Spleen (tissue), 11 donors: ENCODE results near the gene CD81. TPM values are rescaled to one million over a fixed set of nuclear protein-coding genes. Genes with fewer than 3 reads are reported as not detected.

ENCODE experiments used
- DNase-seq: peaks from one replicate; pipeline ENCODE4 v3.0.0-alpha.2; 2020
- H3K27ac ChIP-seq, 8 donors: fragments of 200-600 bp; sonication (generic) in 7 of 8; 1 replicate in 4 of 8; 2 replicates in 4 of 8; pipeline versions ENCODE4 v1.5.0 to v1.8.0; 2016 to 2021; ENCODE audit warnings: inconsistent platforms in 4 of 8, mild to moderate bottlenecking in 4 of 8, moderate library complexity in 1 of 8
- H3K27me3 ChIP-seq, 7 donors: fragments of 200-600 bp; sonication (generic) in 6 of 7; replicated peaks in 1 of 7; 1 replicate in 4 of 7; 2 replicates in 3 of 7; pipeline versions ENCODE4 v1.5.0 to v1.8.0; 2016 to 2021; ENCODE audit warnings: inconsistent platforms in 3 of 7, mild to moderate bottlenecking in 1 of 7
- H3K36me3 ChIP-seq, 6 donors: fragments of 200-600 bp; sonication (generic) in 5 of 6; 1 replicate in 4 of 6; 2 replicates in 2 of 6; pipeline versions ENCODE4 v1.5.0 to v1.8.0; 2016 to 2021; ENCODE audit warnings: inconsistent platforms in 2 of 6
- H3K4me1 ChIP-seq, 6 donors: fragments of 200-600 bp; sonication (generic) in 5 of 6; 1 replicate in 3 of 6; 2 replicates in 3 of 6; pipeline versions ENCODE4 v1.5.0 to v1.8.0; 2016 to 2021; ENCODE audit warnings: inconsistent platforms in 3 of 6
- H3K4me3 ChIP-seq, 8 donors: fragments of 200-600 bp; sonication (generic) in 7 of 8; 1 replicate in 4 of 8; 2 replicates in 4 of 8; pipeline versions ENCODE4 v1.5.0 to v1.8.0; 2016 to 2021; ENCODE audit warnings: inconsistent platforms in 4 of 8, mild to moderate bottlenecking in 4 of 8, moderate library complexity in 2 of 8
- H3K9me3 ChIP-seq, 8 donors: fragments of 200-600 bp; sonication (generic) in 7 of 8; 1 replicate in 4 of 8; 2 replicates in 4 of 8; pipeline versions ENCODE4 v1.5.0 to v1.8.0; 2016 to 2021; ENCODE audit warnings: inconsistent platforms in 4 of 8
- POLR2A ChIP-seq, 3 donors: fragments of 450-650 bp; IDR thresholded peaks; one replicate each; pipeline ENCODE4 v1.5.1; 2017; ENCODE audit warnings: antibody characterized with exemption in 3 of 3, mild to moderate bottlenecking in 1 of 3
- POLR2AphosphoS5 ChIP-seq, 3 donors: sonication (generic); formaldehyde crosslinking; IDR thresholded peaks; one replicate each; pipeline ENCODE4 v1.5.1; 2017; ENCODE audit warnings: antibody characterized with exemption in 3 of 3
- WGBS, 5 donors: extraction: QIAGEN DNeasy Blood & Tissue Kit in 3 of 5; methylation state at CpG; one replicate each; pipeline versions ENCODE4 v1.1.5 to v1.1.7; 2013 to 2018; 5-methylcytosine and 5-hydroxymethylcytosine counted together
- intact Hi-C: fragments of 100-400 bp; cut with DNase I; formaldehyde crosslinking; loops from one replicate; pipeline ENCODE4 v1.15.0; 2023; ENCODE audit warnings: low total_unique reads
- polyA plus RNA-seq, 3 donors: library from polyadenylated mRNA; stranded (reverse); fragments of 200-250 nt; gene quantifications; one replicate each; pipeline ENCODE4 v1.2.1, GENCODE V29; 2013
- total RNA-seq, 7 donors: library from RNA; depleted of rRNA in 3 of 7; stranded (reverse); fragments of >200 nt in 3 of 7; fragmentation: NEBNext Ultra II Directional in 4 of 7; extraction: Animal tissue kit (Norgen Biotek cat#: 25700) in 4 of 7; gene quantifications; one replicate each; pipeline versions ENCODE4 v1.1.0 to v1.2.1, GENCODE V29; 2016 to 2021
- TF ChIP-seq, protein P1 (sequence below), 11 experiments: fragments of 200-600 bp in 7 of 11; fragments of 450-650 bp in 4 of 11; sonication (generic) in 4 of 11; IDR thresholded peaks in 8 of 11; conservative IDR thresholded peaks in 3 of 11; 1 replicate in 7 of 11; 2 replicates in 4 of 11; pipeline versions ENCODE4 v1.4.0 to v1.8.0; 2016 to 2021; ENCODE audit warnings: antibody characterized with exemption in 11 of 11, inconsistent platforms in 4 of 11, mild to moderate bottlenecking in 1 of 11
- donor health status: healthy with polysubstance abuse.
- donor health status: DM: no; HTN: no; CAD: no; lungs with moderate emphysema.
- donor health status: DM: no; HTN: no; CAD: no.
- donor health status: Bipolar disorder and iron deficiency.
- donor health status: healthy.
- donor health status: DM: no; HTN: no; CAD: no.
- donor health status: DM: yes; HTN: yes; CAD: no.

Gene CD81
- total and polyA plus RNA-seq, 10 donors, result 191 to 594 (median 433) TPM

DNA sequence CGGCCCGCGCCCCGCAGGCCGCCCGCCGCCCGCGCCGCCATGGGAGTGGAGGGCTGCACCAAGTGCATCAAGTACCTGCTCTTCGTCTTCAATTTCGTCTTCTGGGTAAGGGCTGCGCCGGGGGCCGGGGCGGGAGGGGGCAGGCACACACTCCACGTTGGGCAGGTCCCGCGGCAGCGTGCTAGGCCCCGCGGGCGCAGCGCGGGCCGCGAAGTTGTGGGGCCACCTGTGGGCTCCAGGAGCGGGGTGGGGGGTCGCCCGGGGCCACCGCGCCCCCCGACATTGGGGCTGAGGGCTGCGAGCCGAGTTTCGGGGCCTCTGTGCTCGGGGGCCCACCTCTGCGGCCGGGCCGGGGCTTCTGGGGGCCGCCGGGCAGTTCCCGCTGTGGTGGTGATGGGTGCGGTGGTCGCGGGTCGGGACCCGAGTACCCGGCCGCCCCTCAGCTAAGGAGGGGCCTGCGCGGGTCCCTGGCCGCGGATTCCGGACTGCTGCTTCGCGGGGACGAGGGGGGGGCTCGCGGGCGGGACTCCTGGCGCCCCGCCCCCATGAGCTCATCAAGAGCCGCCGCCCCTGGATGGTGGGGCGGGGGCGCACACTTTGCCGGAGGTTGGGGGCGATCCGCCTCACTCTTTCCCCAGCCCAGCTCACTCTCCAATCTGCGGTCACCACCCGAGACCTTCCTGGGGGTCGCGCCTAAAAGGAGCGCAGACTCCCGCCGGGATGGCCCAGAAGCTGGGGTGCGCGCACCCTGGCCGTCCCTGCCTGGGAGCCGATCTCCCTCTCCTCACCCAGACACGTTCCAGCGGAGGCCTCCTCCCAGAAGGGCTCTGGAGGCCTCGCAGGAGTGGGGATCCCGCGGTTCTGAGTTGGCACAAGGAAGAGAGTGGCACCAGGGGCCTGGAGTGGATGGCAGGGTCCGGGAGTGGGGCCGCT is 667 bp downstream of the CD81 start:
- Histone ChIP-seq H3K27me3 (peaks cover 0 to 12% (median 0%) of the 10 kb centered on the region in 7 donors), H3K4me3 (peak overlapping the region; percentile 75 to 97 (median 86)), H3K27ac (peak overlapping the region; percentile 90 to 98 (median 96)), H3K9me3 (no peaks in the 10 kb centered on the region), H3K36me3 (peaks cover 0 to 7% (median 0%) of the 10 kb centered on the region in 6 donors), H3K4me1 (peaks cover 36 to 80% (median 59%) of the 10 kb centered on the region in 6 donors)
- intact Hi-C loops, result no loop called here
- TF ChIP-seq POLR2A (IDR thresholded peaks at IDR 0.05) (no peak), POLR2AphosphoS5 (IDR thresholded peaks at IDR 0.05) (peak; percentile 5 to 75 (median 43))
- TF ChIP-seq, protein P1, sequence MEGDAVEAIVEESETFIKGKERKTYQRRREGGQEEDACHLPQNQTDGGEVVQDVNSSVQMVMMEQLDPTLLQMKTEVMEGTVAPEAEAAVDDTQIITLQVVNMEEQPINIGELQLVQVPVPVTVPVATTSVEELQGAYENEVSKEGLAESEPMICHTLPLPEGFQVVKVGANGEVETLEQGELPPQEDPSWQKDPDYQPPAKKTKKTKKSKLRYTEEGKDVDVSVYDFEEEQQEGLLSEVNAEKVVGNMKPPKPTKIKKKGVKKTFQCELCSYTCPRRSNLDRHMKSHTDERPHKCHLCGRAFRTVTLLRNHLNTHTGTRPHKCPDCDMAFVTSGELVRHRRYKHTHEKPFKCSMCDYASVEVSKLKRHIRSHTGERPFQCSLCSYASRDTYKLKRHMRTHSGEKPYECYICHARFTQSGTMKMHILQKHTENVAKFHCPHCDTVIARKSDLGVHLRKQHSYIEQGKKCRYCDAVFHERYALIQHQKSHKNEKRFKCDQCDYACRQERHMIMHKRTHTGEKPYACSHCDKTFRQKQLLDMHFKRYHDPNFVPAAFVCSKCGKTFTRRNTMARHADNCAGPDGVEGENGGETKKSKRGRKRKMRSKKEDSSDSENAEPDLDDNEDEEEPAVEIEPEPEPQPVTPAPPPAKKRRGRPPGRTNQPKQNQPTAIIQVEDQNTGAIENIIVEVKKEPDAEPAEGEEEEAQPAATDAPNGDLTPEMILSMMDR (IDR thresholded peaks at IDR 0.05 in 8 of 11, conservative IDR thresholded peaks at IDR 0.05 in 3 of 11), result no peak
- 0 to 2% (median 1%) methylated on average over 16 to 88 of the region's 88 CpGs for WGBS, 5 donors
- DNase-seq, result peak; percentile 91

DNA sequence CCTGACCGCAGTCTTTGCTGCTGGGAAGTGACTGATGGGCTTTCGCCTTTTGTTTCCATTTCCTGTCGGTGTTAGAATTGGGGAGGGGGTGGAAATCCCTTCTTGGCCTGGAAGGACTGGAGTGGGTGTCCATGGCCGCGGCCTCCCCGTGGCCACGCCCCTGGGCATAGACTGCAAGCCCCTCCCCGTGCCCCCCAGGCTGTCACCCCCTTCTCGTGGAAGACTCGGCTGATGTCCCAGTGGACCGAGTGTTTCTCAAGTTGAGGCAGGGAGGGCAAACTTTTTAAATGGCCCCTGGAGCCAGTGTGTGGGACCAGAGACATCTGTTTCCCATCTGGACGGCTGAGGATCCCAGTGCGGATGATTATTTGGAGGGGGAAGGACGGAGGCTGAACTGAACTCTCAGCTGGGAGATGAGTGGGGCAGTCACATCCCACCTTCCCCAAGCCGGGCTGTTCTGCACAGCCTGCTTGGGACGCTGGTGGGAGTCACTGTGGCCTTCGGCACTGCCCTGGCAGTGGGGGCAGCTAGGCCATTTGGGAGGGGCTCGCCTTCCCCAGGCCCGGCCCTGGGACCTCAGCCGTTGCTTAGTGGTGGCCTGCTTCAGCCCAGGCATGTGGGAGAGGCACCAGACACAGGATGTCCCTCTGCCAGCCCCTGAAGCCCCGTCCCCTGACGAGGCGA is 1.6 kb downstream of the CD81 start:
- Histone ChIP-seq H3K9me3 (no peaks in the 10 kb centered on the region), H3K4me1 (peaks cover 45 to 89% (median 68%) of the 10 kb centered on the region in 6 donors), H3K4me3 (peak overlapping the region; percentile 75 to 97 (median 86)), H3K27ac (peak overlapping the region; percentile 90 to 98 (median 96)), H3K36me3 (peaks cover 0 to 7% (median 0%) of the 10 kb centered on the region in 6 donors), H3K27me3 (peaks cover 0 to 12% (median 0%) of the 10 kb centered on the region in 7 donors)
- peak; percentile 82 for DNase-seq
- TF ChIP-seq, protein P1 (IDR thresholded peaks at IDR 0.05 in 8 of 11, conservative IDR thresholded peaks at IDR 0.05 in 3 of 11), result no peak
- peak; percentile 61 to 84 (median 83) for TF ChIP-seq POLR2AphosphoS5 (IDR thresholded peaks at IDR 0.05)
- intact Hi-C loops, result no loop called here
- 19 to 37% (median 29%) methylated on average over 18 to 23 of the region's 23 CpGs for WGBS, 5 donors

DNA sequence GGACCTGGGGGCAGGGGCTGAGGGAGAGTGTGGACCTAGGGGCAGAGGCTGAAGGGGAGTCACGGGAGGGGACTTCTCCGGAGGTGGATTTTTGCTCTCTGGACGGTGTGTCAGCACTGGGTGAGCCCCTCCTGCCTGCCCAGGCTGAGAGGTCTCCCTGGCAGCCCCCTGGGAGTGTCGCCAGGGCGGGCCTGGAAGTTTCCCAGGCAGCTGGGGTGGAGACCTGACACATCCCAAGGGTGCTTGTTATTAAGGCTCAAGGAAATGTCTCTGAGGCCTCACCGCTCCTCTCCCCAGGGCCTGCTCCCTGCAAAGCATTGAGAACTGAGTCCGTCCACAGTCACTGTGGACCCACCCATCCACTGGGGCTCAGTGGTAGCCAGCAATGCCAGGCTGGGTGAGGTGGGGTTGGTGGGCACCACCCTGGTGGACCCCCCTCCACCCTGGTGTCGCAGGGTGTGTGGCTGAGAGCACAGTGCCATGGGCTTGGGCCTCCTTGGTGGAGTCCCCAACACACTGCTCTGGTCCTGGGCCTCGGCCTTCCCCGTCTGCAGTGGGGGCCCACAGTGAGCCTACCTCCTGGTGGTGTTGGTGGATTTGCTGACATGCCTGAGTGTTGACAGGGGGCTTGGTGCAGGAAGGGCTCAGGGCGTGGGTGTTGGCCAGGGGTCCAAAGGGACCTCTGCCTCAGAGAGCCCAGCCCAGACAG is 2.5 kb downstream of the CD81 start:
- Histone ChIP-seq H3K27me3 (peaks cover 0 to 12% (median 0%) of the 10 kb centered on the region in 7 donors), H3K9me3 (no peaks in the 10 kb centered on the region), H3K4me1 (peaks cover 49 to 96% (median 76%) of the 10 kb centered on the region in 6 donors), H3K4me3 (peak overlapping the region in 7 of 8 donors; percentile 15 to 97 (median 85)), H3K27ac (peak overlapping the region; percentile 68 to 98 (median 92)), H3K36me3 (peaks cover 0 to 7% (median 0%) of the 10 kb centered on the region in 6 donors)
- DNase-seq, result peak; percentile 77
- peak in 1 of 3 donors; percentile 44 for TF ChIP-seq POLR2AphosphoS5 (IDR thresholded peaks at IDR 0.05)
- TF ChIP-seq, protein P1 (IDR thresholded peaks at IDR 0.05 in 8 of 11, conservative IDR thresholded peaks at IDR 0.05 in 3 of 11), result no peak
- intact Hi-C loops, result loop anchor here (2.0 kb wide), 1 partner anchor 65 kb away; no protein-coding TSS in a partner anchor
- 40 to 79% (median 63%) methylated on average over 6 to 11 of the region's 11 CpGs for WGBS, 5 donors
